NCI-H1930 (cell line): Measurements from ENCODE around the gene TRUB2.

ENCODE experiments used
- DNase-seq, 2 experiments: peaks; one replicate each; lab custom pipeline; 2025; lab: John Stamatoyannopoulos, UW

Gene TRUB2, protein sequence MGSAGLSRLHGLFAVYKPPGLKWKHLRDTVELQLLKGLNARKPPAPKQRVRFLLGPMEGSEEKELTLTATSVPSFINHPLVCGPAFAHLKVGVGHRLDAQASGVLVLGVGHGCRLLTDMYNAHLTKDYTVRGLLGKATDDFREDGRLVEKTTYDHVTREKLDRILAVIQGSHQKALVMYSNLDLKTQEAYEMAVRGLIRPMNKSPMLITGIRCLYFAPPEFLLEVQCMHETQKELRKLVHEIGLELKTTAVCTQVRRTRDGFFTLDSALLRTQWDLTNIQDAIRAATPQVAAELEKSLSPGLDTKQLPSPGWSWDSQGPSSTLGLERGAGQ

DNA sequence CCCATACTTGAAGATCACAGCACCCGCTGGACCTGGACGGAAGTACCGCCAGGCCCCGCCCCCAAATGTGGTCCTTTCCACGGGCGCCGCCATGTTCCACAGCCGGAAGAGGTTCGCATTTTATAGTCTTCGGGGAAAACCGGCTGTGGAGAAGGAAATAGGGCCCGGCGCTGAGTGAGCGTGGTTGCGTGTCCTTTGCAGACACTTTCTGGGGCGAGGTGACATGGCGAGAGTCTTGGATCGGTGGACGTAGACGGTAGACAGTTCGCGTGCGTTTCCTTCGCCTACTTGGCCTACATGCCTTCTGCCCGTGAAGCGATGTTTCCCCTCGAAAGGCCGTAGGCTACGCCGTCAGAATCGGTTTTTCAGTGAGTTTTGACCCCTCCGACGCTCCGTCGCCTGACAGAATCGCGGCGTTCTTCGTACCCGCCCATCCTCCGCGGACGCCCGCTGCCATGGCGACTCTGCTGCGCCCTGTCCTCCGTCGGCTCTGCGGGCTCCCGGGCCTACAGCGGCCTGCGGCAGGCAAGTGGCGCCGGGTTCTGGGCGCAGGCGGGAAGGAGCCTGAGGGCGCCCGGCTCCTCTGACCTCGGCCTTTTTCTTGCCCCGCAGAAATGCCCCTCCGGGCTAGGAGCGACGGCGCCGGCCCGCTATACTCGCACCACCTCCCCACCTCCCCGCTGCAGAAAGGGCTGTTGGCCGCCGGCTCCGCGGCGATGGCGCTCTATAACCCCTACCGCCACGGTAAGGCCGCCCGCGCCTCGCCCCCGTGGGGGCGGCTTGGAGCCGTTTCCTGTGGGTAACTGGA, at the start of gene TRUB2, which contains the start of gene COQ4:
Gene TRUB2 (minus strand): TSS at position 44 of the 808 bp plus-strand sequence. CDS start 39 bp downstream, at position 5.
Gene COQ4 (plus strand): TSS at position 436 of the 808 bp plus-strand sequence. CDS start 20 bp downstream, at position 456.
- peak; percentile 87 to 95 for DNase-seq

GRCh38 chr9:128371630-128372117, 49.4 kb upstream of the TRUB2 start:
- no peak for DNase-seq

DNA sequence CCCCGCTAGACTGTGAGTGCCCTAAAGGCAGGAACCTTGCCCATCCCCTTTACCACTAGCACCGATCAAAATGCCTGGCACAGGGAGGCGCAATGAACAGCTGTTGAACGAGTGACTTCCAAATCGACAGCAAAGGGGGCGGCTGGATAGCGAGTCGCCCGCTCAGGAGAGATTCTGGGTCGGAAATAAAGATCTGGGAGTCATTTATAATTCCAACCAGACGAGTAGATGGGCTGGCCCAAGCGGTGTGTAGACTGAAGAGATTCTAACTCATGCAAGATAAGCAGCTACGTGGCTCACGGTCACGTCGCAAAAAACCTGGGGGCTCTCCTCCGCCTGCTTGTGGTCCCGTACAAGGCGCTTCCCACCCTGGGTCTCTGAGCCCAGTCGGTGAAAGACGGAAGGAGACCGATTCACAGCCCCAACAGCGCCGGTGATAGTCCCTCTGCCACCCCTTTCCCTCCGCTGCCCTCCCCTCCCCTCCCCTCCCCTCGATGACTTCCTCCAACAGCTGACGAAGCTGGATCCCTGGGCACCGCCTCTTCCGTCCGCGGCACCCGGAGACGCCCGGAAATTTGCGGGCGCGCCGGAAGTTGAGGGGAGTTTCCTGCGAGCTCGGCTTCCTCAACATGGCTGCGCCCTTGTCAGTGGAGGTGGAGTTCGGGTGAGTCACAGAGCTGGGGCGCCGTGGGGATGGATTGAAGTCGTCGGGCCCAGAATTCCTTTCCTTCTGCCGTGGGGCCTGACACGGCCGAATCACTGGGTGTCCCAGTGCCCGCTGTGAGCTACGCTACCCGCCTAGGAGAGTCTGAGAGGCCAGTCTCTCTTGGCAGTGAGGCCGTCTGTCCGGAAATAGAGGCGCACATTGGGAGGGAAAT, 48.7 kb upstream of the TRUB2 start, which contains the start of gene URM1:
Gene URM1 (plus strand): TSS at position 623 of the 878 bp plus-strand sequence. CDS start 7 bp downstream, at position 630.
- DNase-seq = peak; percentile 93

DNA sequence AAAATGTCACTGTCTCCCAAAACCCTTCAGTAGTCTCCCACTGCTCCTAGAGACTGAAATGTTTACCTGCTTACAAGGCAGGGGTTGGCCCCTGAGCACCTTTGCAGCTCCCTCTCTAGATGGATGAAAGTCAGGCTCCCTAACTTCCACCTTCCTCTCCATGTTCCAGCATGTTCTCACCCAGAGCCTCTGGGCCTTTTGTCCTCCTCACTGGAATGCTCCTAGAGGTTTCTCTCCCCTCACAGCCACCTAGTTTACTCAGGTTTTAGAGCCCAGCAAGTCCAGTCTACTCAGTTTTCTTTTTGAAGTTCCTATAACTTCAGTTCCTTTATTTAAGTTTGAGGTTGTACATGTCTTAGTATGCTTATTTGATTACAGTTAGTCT, 48.1 kb upstream of the TRUB2 start:
- DNase-seq = no peak

DNA sequence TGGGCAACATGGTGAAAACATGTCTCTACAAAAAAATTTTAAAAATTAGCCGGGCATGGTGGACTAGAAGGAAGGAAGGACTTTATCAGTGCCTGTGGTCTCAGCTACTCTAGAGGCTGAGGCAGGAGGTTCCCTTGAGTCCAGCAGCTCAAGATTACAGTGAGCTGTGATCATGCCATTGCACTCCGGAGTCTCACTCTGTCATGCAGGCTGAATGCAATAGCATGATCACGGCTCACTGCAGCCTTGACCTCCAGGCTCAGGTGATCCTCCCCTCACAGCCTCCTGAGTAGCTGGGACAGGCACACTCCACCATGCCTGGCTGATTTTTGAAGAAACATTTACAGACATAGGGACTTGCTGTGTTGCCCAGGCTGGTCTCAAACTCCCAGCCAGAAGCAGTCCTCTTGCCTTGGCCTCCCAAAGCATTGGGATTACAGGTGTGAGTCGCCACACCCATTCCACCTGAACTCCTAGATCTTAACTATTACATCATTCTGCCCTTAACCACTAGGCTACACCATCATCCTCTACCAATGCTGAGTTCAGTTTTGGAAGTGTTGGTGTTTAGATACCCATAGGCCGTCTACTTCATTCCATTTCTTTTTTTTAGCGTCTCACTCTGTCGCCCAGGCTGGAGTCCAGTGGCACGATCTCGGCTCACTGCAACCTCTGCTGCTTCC, 46.9 kb upstream of the TRUB2 start:
- DNase-seq = no peak

DNA sequence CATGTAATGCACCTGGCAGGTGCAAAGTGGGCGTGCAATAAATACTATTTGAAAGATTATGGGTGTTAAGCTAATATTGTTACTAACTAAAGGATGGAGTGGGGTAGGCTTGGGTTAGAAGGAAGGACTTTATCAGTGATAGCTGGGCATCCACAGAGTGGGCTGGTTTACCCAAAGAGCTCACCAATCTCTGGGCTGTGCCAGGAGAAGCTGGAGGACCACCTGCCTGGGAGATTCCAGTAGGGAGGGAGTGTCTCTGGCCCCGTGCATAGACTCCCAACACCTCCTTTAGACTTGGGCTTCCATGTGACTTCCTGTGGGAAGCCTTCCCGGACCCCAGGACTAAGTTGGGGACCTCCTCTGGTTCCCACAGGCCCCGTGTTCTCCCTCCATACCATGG, 43.3 kb upstream of the TRUB2 start:
- DNase-seq = no peak

- DNase-seq = no peak
Measured at GRCh38 chr9:128362774-128363173, 40.5 kb upstream of the TRUB2 start.

GRCh38 chr9:128361986-128362646, 39.9 kb upstream of the TRUB2 start:
- DNase-seq = peak; percentile 52 to 65

DNA sequence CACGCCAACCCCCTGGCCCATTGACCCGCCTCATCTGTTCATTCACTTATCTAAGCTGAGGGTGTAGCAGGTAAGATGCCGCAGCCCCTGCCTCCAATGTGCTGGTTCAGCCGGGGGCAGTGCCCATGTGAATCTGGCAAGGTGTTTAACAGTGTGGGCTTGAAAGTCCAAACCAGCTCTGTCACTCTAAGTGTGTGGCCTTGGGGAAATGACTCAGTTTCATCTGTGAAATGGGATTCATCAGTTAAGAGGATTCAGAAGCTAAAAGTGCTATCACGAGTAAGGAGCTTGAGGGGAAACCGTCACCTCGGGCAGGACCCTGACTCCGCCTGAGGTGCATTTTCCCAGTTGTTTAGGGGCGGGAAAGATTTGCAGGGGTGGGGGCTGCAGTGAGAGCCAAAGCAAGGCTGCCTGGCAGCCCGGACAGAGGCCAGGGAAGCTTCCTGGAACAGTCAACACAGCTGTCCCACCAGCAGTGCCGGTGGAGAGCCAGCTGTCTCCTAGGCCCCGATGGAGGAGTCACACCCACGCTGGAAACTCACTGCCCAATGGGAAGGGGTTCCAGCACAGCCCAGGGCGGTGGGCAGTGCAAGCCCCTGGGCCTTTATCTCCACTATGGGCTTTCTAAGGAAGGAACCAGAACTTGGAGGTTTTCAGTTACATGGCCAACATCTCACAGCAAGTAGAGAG, 39.2 kb upstream of the TRUB2 start:
- DNase-seq = no peak

GRCh38 chr9:128360826-128361225, 38.6 kb upstream of the TRUB2 start:
- DNase-seq = no peak

- DNase-seq = no peak
Measured at GRCh38 chr9:128358861-128359260, 36.6 kb upstream of the TRUB2 start.

- DNase-seq = no peak
Measured at GRCh38 chr9:128358090-128358489, 35.8 kb upstream of the TRUB2 start.

DNA sequence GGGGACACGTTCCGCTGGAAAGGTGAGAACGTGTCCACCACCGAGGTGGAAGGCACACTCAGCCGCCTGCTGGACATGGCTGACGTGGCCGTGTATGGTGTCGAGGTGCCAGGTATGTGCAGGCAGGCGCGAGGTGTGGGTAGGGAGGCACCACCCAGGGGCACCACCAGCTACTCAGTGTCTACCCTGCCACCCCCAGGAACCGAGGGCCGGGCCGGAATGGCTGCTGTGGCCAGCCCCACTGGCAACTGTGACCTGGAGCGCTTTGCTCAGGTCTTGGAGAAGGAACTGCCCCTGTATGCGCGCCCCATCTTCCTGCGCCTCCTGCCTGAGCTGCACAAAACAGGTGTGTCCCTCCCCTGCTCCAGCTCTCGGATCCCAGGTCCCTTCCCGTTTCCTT, 33.2 kb upstream of the TRUB2 start:
- DNase-seq = no peak

GRCh38 chr9:128349772-128350171, 27.5 kb upstream of the TRUB2 start:
- DNase-seq = no peak

- no peak for DNase-seq
Measured at GRCh38 chr9:128349125-128349524, 26.9 kb upstream of the TRUB2 start.

- DNase-seq = no peak
Measured at GRCh38 chr9:128344931-128345605, 22.8 kb upstream of the TRUB2 start.

DNA sequence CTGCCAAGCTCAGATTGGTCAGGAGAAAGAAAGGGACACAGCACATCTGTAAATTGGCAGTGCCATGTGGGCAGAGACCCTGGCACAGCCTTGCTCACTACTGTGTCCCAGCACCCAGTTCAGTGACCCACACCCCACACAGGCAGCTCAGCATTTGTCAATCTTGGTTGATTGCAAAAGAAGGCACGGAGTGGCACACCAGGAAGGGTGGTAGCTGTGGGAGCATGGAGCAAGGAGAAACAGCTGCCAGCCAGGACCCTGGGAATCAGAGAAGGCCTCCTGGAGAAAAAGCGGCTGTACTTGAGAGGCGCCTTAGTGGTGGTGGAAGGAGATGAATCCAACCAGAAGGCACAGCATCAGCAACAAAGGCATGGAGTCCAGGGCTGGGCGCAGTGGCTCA, 21.6 kb upstream of the TRUB2 start:
- no peak for DNase-seq

- DNase-seq = no peak
Measured at GRCh38 chr9:128342971-128343680, 20.9 kb upstream of the TRUB2 start.

DNA sequence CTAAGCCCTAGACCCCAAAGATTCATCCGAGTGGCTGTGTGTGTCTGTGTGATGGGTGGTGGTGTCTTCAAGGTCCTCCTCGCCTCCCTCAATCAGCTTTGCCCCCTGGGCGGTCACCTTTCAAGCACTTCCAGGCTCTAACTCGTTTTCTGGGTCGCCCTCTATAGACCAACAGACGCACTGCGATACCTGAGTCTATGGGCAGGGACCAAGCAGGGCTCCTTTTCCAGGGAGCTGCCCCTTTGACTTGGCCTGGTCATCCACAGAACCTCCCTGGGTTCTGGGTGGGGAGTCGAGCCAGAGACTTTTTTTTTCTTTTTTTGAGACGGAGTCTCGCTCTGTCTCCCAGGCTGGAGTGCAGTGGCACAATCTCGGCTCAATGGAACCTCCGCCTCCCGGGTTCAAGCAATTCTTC, 19.2 kb upstream of the TRUB2 start:
- peak; percentile 35 to 52 for DNase-seq
